ENCODE data around the gene UBTD1. TPM values are rescaled to one million over a fixed set of nuclear protein-coding genes. Genes with fewer than 3 reads are reported as not detected.

Gene UBTD1
- total and polyA plus RNA-seq, 10 of the 15 experiments (the other 5 are each of a cell fraction or from before 2014, with no cell fraction given): 0.04 to 1.5 (median 1.2) TPM; not detected in 1

DNA sequence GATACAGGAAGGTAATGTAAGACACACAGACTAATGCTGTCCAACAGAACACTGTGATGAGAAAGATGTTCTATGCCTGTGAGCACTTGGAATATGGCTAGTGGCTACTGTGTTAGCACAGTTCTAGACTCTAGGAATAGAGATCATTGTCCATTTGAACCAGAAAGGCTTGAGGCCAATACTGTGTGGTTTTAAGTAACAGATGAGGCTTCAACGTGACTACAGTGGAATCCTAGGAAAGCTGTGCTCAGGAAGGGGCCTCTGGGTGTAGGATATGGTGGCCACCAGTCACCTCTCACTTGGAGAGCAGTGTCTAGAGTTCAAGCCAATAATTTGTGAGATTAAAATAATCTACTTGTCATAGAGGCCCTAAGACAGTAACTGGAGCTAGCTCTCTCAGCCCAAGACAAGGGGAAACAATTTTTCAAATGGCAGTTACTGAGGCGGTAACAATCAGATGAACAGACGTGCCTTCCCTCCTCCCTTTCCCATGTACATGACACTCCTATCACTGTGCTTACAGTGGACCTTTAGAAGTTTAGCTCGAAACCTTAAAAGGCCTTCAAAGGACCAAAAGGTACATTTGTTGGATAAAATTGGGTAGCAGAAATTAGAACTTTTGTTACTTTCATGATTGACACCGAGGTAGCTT is 42.6 kb upstream of the UBTD1 start (continued):
- TF ChIP-seq, protein P1, sequence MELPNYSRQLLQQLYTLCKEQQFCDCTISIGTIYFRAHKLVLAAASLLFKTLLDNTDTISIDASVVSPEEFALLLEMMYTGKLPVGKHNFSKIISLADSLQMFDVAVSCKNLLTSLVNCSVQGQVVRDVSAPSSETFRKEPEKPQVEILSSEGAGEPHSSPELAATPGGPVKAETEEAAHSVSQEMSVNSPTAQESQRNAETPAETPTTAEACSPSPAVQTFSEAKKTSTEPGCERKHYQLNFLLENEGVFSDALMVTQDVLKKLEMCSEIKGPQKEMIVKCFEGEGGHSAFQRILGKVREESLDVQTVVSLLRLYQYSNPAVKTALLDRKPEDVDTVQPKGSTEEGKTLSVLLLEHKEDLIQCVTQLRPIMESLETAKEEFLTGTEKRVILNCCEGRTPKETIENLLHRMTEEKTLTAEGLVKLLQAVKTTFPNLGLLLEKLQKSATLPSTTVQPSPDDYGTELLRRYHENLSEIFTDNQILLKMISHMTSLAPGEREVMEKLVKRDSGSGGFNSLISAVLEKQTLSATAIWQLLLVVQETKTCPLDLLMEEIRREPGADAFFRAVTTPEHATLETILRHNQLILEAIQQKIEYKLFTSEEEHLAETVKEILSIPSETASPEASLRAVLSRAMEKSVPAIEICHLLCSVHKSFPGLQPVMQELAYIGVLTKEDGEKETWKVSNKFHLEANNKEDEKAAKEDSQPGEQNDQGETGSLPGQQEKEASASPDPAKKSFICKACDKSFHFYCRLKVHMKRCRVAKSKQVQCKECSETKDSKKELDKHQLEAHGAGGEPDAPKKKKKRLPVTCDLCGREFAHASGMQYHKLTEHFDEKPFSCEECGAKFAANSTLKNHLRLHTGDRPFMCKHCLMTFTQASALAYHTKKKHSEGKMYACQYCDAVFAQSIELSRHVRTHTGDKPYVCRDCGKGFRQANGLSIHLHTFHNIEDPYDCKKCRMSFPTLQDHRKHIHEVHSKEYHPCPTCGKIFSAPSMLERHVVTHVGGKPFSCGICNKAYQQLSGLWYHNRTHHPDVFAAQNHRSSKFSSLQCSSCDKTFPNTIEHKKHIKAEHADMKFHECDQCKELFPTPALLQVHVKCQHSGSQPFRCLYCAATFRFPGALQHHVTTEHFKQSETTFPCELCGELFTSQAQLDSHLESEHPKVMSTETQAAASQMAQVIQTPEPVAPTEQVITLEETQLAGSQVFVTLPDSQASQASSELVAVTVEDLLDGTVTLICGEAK (IDR thresholded peaks at IDR 0.05; ENCODE audit: borderline replicate concordance): no peak
- TF ChIP-seq EED (IDR thresholded peaks at IDR 0.05; ENCODE audit: low read depth): no peak
- no peak for TF ChIP-seq POLR2A (IDR thresholded peaks at IDR 0.05; ENCODE audit: low read depth, low read length)
- no peak for TF ChIP-seq PAX8 (IDR thresholded peaks at IDR 0.05)
- TF ChIP-seq MYC (IDR thresholded peaks at IDR 0.05; ENCODE audit: insufficient read depth, insufficient read length, insufficient replicate concordance, low read length, severe bottlenecking): no peak
- no peak for TF ChIP-seq CHD2 (IDR thresholded peaks at IDR 0.05; ENCODE audit: borderline replicate concordance, low read depth, low read length)
- TF ChIP-seq ZSCAN29 (IDR thresholded peaks at IDR 0.05): no peak
- no peak for TF ChIP-seq TCF7 (IDR thresholded peaks at IDR 0.05; ENCODE audit: borderline replicate concordance)

DNA sequence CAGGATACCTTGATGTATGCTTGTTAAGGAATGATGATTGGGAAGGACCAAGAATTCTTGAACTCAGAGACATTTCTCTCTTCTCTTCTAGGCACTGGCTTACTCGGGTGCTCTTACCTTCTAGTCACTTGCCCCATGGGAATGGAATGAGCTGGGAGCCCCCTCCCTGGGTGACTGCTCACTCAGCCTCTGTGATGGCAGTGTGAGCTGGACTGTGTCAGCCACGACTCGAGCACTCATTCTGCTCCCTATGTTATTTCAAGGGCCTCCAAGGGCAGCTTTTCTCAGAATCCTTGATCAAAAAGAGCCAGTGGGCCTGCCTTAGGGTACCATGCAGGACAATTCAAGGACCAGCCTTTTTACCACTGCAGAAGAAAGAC is 42.0 kb upstream of the UBTD1 start:
- Histone ChIP-seq H3K79me2 (ENCODE audit: control insufficient read depth, insufficient read depth, low read length) (no peaks in the 10 kb centered on the region), H3K27ac (ENCODE audit: control insufficient read depth, insufficient read depth) (no peak overlapping the region), H4K20me1 (ENCODE audit: control insufficient read depth, insufficient read depth) (no peaks in the 10 kb centered on the region), H3K9ac (ENCODE audit: control insufficient read depth, insufficient read depth, low read length) (no peak overlapping the region), H3K4me3 (no peak overlapping the region), H3K9me3 (replicated peaks; ENCODE audit: control insufficient read depth, insufficient read depth, low read length) (no peaks in the 10 kb centered on the region), H3K4me1 (ENCODE audit: control insufficient read depth, insufficient read depth, low read length) (no peaks in the 10 kb centered on the region), H3K4me2 (ENCODE audit: control insufficient read depth, insufficient read depth) (no peak overlapping the region), H3K27me3 (replicated peaks in 1 of 2; ENCODE audit: control insufficient read depth in 2 of 2, insufficient read depth in 2 of 2, low read length in 1 of 2) (no peaks in the 10 kb centered on the region), H2AFZ (ENCODE audit: control insufficient read depth, low read depth, low read length) (no peak overlapping the region), H3K36me3 (ENCODE audit: control insufficient read depth in 2 of 2, insufficient read depth in 2 of 2, low read length in 1 of 2) (peaks cover 17 to 38% of the 10 kb centered on the region in 2 experiments)
- FAIRE-seq: no peak
- no TSS peak for BruUV-seq (replicated peaks)
- POLR2A ChIA-PET: interaction anchor here (1.0 kb wide), 1 partner anchor 102 kb away, joined by 3 read pairs; no protein-coding TSS in a partner anchor
- ATAC-seq: no peak
- CTCF ChIA-PET: interaction anchor here (0.6 to 2.2 kb wide), 3 partner anchors 10 to 426 kb away, joined by 3 to 17 read pairs (median 3); no protein-coding TSS in a partner anchor
- TF ChIP-seq STAT3 (IDR thresholded peaks at IDR 0.05; ENCODE audit: low read depth, low read length) (no peak), NRF1 (conservative IDR thresholded peaks at IDR 0.05; ENCODE audit: low read depth, low read length) (no peak), CHD1 (IDR thresholded peaks at IDR 0.05; ENCODE audit: low read depth, low read length) (no peak), RUNX3 (IDR thresholded peaks at IDR 0.05; ENCODE audit: low read length) (no peak)
- TF ChIP-seq, protein P2, sequence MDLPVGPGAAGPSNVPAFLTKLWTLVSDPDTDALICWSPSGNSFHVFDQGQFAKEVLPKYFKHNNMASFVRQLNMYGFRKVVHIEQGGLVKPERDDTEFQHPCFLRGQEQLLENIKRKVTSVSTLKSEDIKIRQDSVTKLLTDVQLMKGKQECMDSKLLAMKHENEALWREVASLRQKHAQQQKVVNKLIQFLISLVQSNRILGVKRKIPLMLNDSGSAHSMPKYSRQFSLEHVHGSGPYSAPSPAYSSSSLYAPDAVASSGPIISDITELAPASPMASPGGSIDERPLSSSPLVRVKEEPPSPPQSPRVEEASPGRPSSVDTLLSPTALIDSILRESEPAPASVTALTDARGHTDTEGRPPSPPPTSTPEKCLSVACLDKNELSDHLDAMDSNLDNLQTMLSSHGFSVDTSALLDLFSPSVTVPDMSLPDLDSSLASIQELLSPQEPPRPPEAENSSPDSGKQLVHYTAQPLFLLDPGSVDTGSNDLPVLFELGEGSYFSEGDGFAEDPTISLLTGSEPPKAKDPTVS (IDR thresholded peaks at IDR 0.05; ENCODE audit: low read depth, low read length): no peak
- in situ Hi-C loops (cut with MboI): no loop called here
- SMC1A ChIA-PET (ENCODE audit: uncharacterized antibody, unreplicated experiment): no interaction called here
- intact Hi-C loops (cut with micrococcal nuclease; ENCODE audit: unreplicated experiment): no loop called here
- WGBS (ENCODE audit: insufficient coverage, insufficient replicate concordance, low lambda C conversion rate, missing lambda C conversion rate): 33% methylated on average over 3 of the region's 3 CpGs
- DNase-seq (ENCODE audit: low read depth, low spot score): no peak
- RAD21 ChIA-PET (ENCODE audit: unreplicated experiment): no interaction called here

All from GM12878 (cell line).